WTC11 (cell line): ENCODE results near the gene ENTREP3.

ENCODE experiments used
- NFYB ChIP-seq: sonication (generic); formaldehyde crosslinking; conservative IDR thresholded peaks from 2 replicates; pipeline ENCODE4 v1.8.0; 2022; ENCODE audit warnings: low read depth, missing genetic modification reagents
- NR3C1 ChIP-seq: sonication (generic); formaldehyde crosslinking; conservative IDR thresholded peaks from 2 replicates; pipeline ENCODE4 v1.8.1; 2023; ENCODE audit warnings: low read depth, mild to moderate bottlenecking, missing genetic modification reagents
- TEAD4 ChIP-seq: sonication (generic); formaldehyde crosslinking; IDR thresholded peaks from 2 replicates; pipeline ENCODE4 v1.8.0; 2022; ENCODE audit warnings: mild to moderate bottlenecking, missing genetic modification reagents
- TF ChIP-seq, protein P1 (sequence below): sonication (generic); formaldehyde crosslinking; IDR thresholded peaks from 2 replicates; pipeline ENCODE4 v1.8.1; 2022; ENCODE audit warnings: mild to moderate bottlenecking, missing genetic modification reagents, moderate library complexity, borderline replicate concordance
- TF ChIP-seq, protein P2 (sequence below): fragments of 200-600 bp; IDR thresholded peaks from 2 replicates; pipeline ENCODE4 v1.8.0; 2022; ENCODE audit warnings: antibody characterized with exemption

DNA sequence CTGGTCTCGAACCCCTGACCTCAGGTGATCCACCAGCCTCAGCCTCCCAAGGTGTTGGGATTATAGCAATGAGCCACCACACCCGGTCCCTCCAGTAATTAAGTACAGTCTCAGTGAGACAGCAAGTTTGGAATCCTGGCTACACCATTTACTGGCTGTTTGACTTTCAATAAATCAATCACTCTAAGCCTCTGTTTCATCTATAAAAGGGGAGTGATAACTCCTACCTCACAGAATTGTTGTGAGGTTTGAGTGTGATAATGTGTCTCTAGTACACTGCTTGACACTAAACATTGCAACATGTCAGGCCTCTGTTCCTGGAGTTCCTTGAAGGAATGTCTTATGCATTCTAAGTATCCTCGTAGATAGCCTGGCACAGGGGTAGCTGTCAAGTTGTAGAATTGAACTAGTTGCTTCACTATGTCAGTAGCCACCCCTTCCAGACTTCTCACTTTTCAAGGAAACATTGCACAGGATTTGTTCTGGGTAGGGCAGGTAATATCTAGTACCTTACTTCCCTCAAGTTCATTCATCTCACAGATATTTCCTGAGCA is 12.4 kb downstream of the ENTREP3 start:
- TF ChIP-seq, protein P1, sequence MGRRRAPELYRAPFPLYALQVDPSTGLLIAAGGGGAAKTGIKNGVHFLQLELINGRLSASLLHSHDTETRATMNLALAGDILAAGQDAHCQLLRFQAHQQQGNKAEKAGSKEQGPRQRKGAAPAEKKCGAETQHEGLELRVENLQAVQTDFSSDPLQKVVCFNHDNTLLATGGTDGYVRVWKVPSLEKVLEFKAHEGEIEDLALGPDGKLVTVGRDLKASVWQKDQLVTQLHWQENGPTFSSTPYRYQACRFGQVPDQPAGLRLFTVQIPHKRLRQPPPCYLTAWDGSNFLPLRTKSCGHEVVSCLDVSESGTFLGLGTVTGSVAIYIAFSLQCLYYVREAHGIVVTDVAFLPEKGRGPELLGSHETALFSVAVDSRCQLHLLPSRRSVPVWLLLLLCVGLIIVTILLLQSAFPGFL (CRISPR knock-in tag), result no peak
- TF ChIP-seq NFYB (CRISPR knock-in tag), result no peak
- TF ChIP-seq, protein P2, sequence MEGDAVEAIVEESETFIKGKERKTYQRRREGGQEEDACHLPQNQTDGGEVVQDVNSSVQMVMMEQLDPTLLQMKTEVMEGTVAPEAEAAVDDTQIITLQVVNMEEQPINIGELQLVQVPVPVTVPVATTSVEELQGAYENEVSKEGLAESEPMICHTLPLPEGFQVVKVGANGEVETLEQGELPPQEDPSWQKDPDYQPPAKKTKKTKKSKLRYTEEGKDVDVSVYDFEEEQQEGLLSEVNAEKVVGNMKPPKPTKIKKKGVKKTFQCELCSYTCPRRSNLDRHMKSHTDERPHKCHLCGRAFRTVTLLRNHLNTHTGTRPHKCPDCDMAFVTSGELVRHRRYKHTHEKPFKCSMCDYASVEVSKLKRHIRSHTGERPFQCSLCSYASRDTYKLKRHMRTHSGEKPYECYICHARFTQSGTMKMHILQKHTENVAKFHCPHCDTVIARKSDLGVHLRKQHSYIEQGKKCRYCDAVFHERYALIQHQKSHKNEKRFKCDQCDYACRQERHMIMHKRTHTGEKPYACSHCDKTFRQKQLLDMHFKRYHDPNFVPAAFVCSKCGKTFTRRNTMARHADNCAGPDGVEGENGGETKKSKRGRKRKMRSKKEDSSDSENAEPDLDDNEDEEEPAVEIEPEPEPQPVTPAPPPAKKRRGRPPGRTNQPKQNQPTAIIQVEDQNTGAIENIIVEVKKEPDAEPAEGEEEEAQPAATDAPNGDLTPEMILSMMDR, result no peak
- no peak for TF ChIP-seq NR3C1 (CRISPR knock-in tag)
- no peak for TF ChIP-seq TEAD4
